Heart right ventricle (tissue), 16 donors: Measurements from ENCODE around the gene NECAB2. TPM values are rescaled to one million over a fixed set of nuclear protein-coding genes. Genes with fewer than 3 reads are reported as not detected.

Experiments used
- ATAC-seq, 8 donors: fragments of 200-7000 bp; cut with Tn5 transposase; one replicate each; pipeline ENCODE4 v1.9.1; 2020; ENCODE audit warnings: mild to moderate bottlenecking in 8 of 8, moderate library complexity in 8 of 8, moderate number of reproducible peaks in 1 of 8
- DNase-seq, 2 donors: peaks; one replicate each; pipeline ENCODE4 v3.0.0-alpha.2; 2020
- H3K27ac ChIP-seq, 10 donors: fragments of 200-600 bp; sonication (generic) in 2 of 10; one replicate each; pipeline versions ENCODE4 v1.5.0 to v1.8.0; 2020 to 2022; ENCODE audit warnings: mild to moderate bottlenecking in 3 of 10
- H3K27me3 ChIP-seq, 7 donors: fragments of 200-600 bp; one replicate each; pipeline ENCODE4 v1.8.0; 2021 to 2022; ENCODE audit warnings: mild to moderate bottlenecking in 2 of 7
- H3K36me3 ChIP-seq, 9 donors: fragments of 200-600 bp; sonication (generic) in 1 of 9; one replicate each; pipeline versions ENCODE4 v1.5.0 to v1.8.0; 2020 to 2022; ENCODE audit warnings: mild to moderate bottlenecking in 2 of 9
- H3K4me1 ChIP-seq, 9 donors: fragments of 200-600 bp; sonication (generic) in 1 of 9; one replicate each; pipeline versions ENCODE4 v1.5.0 to v1.8.0; 2020 to 2022; ENCODE audit warnings: mild to moderate bottlenecking in 4 of 9
- H3K4me3 ChIP-seq, 10 donors: fragments of 200-600 bp; sonication (generic) in 2 of 10; one replicate each; pipeline versions ENCODE4 v1.5.0 to v1.8.0; 2020 to 2022; ENCODE audit warnings: mild to moderate bottlenecking in 7 of 10, moderate library complexity in 2 of 10
- H3K9me3 ChIP-seq, 11 donors: fragments of 200-600 bp in 10 of 11; sonication (generic) in 2 of 11; one replicate each; pipeline versions ENCODE4 v1.5.0 to v1.8.0; 2013 to 2022; ENCODE audit warnings: mild to moderate bottlenecking in 2 of 11, control low read depth in 1 of 11, moderate library complexity in 1 of 11
- WGBS, 2 donors: extraction: QIAGEN DNeasy Blood & Tissue Kit; methylation state at CpG; one replicate each; pipeline ENCODE4 v1.1.7; 2013; ENCODE audit warnings: inconsistent platforms in 1 of 2; 5-methylcytosine and 5-hydroxymethylcytosine counted together
- intact Hi-C, 10 donors: fragments of 100-400 bp; cut with DNase I; formaldehyde crosslinking; loops; one replicate each; pipeline versions ENCODE4 v1.11.1 to v1.14.2; 2022
- polyA plus RNA-seq, 2 donors: library from polyadenylated mRNA; stranded (reverse); fragments of 200-250 nt; gene quantifications; one replicate each; pipeline ENCODE4 v1.2.3, GENCODE V29; 2013
- total RNA-seq, 10 donors: library from RNA; stranded (reverse); fragmentation: NEBNext Ultra II Directional in 3 of 10; extraction: Animal tissue kit (Norgen Biotek cat#: 25700) in 3 of 10; gene quantifications; one replicate each; pipeline versions ENCODE4 v1.2.1 to v1.2.4, GENCODE V29; 2021 to 2023
- TF ChIP-seq, protein P1 (sequence below), 9 donors: fragments of 200-600 bp; sonication (generic) in 2 of 9; IDR thresholded peaks; one replicate each; pipeline versions ENCODE4 v1.5.0 to v1.8.0; 2021 to 2022; ENCODE audit warnings: antibody characterized with exemption in 9 of 9, mild to moderate bottlenecking in 5 of 9, moderate library complexity in 1 of 9
- donor health status: Arrhythmogenic right ventricular cardiomyopathy.
- donor health status: ischemic (EF 13 %, LVEDD 7.1; RV severe dilation, severe dysfunction).
- donor health status: healthy with polysubstance abuse.
- donor health status: DM: no; HTN: yes; CAD: no.
- donor health status: DM: no; HTN: no; CAD: no.
- donor health status: ischemic (EF 25% LVEDD 6.9; RV normal size, moderate dysfunction).
- donor health status: ischemic (EF 25% LVEDD 5.7; RV mildly dilated, moderate dysfunction).
- donor health status: healthy.
- donor health status: DM: yes; HTN: yes; CAD: no.
- donor health status: Ischemic cardiomyopathy.
- donor health status: ischemic (EF 35%, LVEDD 5.7; RV mildly dilated, moderate dysfunction).
- donor health status: nonischemic (EF 11% LVEDD 7.7; RV severe dilation, severe dysfunction).
- donor health status: DM: yes; HTN: yes; CAD: no.
- donor health status: PGD.
- donor health status: ischemic (EF 29% LVEDD 5.4; RV normal size, mild dysfunction).
- donor health status: nonischemic (EF 23%, LVEDD 6.1; RV moderate dilation, normal function).

The NECAB2 gene
- total and polyA plus RNA-seq, 12 donors: 0.32 to 3.2 (median 1.0) TPM

DNA sequence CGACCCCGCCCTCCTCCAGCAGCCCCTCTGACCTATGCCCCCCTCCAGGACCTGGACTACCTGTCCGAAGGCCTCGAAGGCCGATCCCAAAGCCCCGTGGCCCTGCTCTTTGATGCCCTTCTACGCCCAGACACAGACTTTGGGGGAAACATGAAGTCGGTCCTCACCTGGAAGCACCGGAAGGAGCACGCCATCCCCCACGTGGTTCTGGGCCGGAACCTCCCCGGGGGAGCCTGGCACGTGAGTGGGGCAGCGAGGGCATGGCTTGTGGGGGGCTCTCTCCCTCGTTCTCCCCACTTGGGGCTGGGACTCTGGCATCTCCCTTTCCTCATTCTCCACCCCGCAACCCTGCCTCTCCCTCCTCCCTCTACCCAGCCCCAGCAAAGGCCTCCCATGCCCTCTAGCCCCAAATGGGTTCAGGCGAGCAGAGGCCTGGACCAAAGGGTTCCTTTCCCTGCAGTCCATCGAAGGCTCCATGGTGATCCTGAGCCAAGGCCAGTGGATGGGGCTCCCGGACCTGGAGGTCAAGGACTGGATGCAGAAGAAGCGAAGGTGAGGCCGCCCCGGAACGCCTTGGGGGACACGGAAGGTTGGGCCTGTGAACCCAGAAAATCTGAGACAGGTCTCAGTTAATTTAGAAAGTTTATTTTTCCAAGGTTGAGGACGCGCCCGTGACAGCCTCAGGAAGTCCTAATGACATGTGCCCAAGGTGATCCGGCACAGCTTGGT lies 7.4 kb upstream of the NECAB2 start:
- Histone ChIP-seq H3K4me3 (no peak overlapping the region), H3K4me1 (peaks cover 0 to 31% (median 7%) of the 10 kb centered on the region in 9 donors), H3K27ac (peak overlapping the region in 3 of 10 donors; percentile 57 to 72 (median 69)), H3K9me3 (no peaks in the 10 kb centered on the region), H3K36me3 (peaks cover 0 to 63% (median 5%) of the 10 kb centered on the region in 9 donors), H3K27me3 (no peaks in the 10 kb centered on the region)
- intact Hi-C loops: loop anchor here in 6 of 10 donors (5.0 to 10.0 kb wide), 4 partner anchors 102 to 524 kb away; partner anchors contain the start of gene TAF1C (in 2 of the 6)
- ATAC-seq (no peak), DNase-seq (no peak)
- TF ChIP-seq, protein P1, sequence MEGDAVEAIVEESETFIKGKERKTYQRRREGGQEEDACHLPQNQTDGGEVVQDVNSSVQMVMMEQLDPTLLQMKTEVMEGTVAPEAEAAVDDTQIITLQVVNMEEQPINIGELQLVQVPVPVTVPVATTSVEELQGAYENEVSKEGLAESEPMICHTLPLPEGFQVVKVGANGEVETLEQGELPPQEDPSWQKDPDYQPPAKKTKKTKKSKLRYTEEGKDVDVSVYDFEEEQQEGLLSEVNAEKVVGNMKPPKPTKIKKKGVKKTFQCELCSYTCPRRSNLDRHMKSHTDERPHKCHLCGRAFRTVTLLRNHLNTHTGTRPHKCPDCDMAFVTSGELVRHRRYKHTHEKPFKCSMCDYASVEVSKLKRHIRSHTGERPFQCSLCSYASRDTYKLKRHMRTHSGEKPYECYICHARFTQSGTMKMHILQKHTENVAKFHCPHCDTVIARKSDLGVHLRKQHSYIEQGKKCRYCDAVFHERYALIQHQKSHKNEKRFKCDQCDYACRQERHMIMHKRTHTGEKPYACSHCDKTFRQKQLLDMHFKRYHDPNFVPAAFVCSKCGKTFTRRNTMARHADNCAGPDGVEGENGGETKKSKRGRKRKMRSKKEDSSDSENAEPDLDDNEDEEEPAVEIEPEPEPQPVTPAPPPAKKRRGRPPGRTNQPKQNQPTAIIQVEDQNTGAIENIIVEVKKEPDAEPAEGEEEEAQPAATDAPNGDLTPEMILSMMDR (IDR thresholded peaks at IDR 0.05): no peak
- 91 to 96% methylated on average over 29 of the region's 29 CpGs for WGBS, 2 donors

DNA sequence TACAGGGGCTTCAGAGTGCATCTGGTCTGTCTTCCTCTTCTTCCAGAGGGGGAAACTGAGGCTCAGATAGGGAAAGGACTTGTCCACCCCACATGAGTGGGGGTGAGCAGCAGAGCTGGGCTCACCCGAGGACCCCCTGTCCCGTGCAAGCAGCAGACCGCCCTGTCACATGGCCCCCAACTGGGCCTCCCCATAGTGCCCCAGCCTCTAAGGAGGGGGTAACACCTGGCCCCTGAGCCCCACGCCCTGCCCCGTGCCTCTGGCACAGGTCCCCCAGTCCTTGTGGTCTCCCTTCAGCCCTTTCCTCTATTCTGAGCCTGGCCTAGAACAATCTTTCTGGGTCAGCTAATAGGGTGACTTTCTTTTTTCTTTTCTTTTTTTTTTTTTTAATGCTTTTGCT lies 6.5 kb upstream of the NECAB2 start:
- intact Hi-C loops: loop anchor here in 6 of 10 donors (5.0 to 10.0 kb wide), 4 partner anchors 101 to 523 kb away; partner anchors contain the start of gene TAF1C (in 2 of the 6)
- ATAC-seq: no peak

DNA sequence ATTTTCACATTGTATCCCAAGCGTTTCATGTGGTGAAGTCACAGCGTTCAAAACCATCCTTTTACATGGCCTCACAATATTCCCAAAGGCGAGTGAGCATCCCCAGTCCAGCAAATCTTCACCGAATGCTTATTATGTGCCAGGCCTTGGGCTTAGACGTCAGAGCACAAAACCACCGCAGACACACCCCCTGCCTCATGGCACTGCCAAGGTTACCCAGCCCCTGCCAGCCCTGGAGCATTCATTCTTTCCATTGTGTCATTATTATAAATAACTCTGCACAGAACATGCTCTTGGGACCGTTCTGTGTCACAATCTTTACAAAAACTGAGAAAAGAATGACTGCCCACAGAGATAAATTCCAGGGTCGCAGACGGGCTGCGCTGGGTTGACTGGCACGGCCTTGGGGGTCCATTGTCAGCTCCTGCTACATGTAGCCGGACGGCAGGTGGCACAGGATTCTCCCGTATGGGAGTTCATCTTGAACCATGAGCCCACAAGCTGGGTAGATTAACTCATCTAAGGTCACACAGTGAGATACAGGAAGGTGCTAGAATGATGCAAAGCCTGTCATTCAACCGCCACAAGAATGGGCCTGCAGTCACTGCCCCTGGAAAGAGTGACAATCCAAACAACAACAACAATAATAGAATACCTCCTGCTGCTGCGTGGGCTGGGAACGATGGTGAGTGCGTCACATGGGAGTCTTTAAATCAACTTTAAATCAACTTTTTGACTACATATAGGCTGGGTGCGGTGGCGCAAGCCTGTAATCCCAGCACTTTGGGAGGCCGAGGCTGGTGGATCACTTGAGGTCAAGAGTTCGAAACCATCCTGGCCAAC lies 4.5 kb upstream of the NECAB2 start:
- Histone ChIP-seq H3K27me3 (peaks cover 0 to 6% (median 0%) of the 10 kb centered on the region in 7 donors), H3K36me3 (peaks cover 0 to 66% (median 5%) of the 10 kb centered on the region in 9 donors), H3K9me3 (no peaks in the 10 kb centered on the region), H3K4me3 (no peak overlapping the region), H3K4me1 (peaks cover 0 to 30% (median 4%) of the 10 kb centered on the region in 9 donors), H3K27ac (peak overlapping the region; percentile 20 to 87 (median 72))
- DNase-seq: no peak
- intact Hi-C loops: loop anchor here in 7 of 10 donors (2.0 to 10.0 kb wide), 5 partner anchors 99 to 521 kb away; partner anchors contain the start of gene TAF1C (in 2 of the 7)
- 78% methylated on average over 22 of the region's 22 CpGs for WGBS, 2 donors
- peak in 7 of 8 donors; percentile 19 to 87 (median 80) for ATAC-seq
- TF ChIP-seq, protein P1 (IDR thresholded peaks at IDR 0.05): no peak

More for the DNA sequence above, 6.5 kb upstream of the NECAB2 start:
- no peak overlapping the region for H3K4me3 ChIP-seq
- H3K9me3 ChIP-seq: no peaks in the 10 kb centered on the region
- TF ChIP-seq, protein P1 (IDR thresholded peaks at IDR 0.05): no peak
- 92 to 93% methylated on average over 5 of the region's 5 CpGs for WGBS, 2 donors
- H3K36me3 ChIP-seq: peaks cover 0 to 72% (median 5%) of the 10 kb centered on the region in 9 donors
- no peaks in the 10 kb centered on the region for H3K27me3 ChIP-seq
- no peak overlapping the region for H3K27ac ChIP-seq
- H3K4me1 ChIP-seq: peaks cover 0 to 31% (median 4%) of the 10 kb centered on the region in 9 donors
- no peak for DNase-seq
